GM23338 (cell line): Measurements from ENCODE around the gene EGF. TPM values are rescaled to one million over a fixed set of nuclear protein-coding genes. Genes with fewer than 3 reads are reported as not detected.
"Not testable (repeated sequence)": the region's sequence is repeated elsewhere in the genome, so short reads cannot be mapped to it uniquely, and the experiment has no call there.

Source experiments
- ATAC-seq: fragments of 200-7000 bp; cut with Tn5 transposase; 3 replicates; pipeline ENCODE4 v1.9.1; 2020
- DNase-seq: peaks from one replicate; pipeline ENCODE4 v3.0.0-alpha.2; 2015; ENCODE audit warnings: low spot score
- H2AFZ ChIP-seq: fragments of 200-600 bp; sonication (generic); 2 replicates; pipeline ENCODE4 v1.8.0; 2016; ENCODE audit warnings: antibody characterized with exemption, mild to moderate bottlenecking, moderate library complexity
- H3F3A ChIP-seq: fragments of 200-600 bp; sonication (generic); replicated peaks from 2 replicates; pipeline ENCODE4 v1.8.0; 2017; ENCODE audit warnings: antibody characterized with exemption, mixed run types, low read depth
- H3K27ac ChIP-seq: fragments of 200-600 bp; sonication (generic); 2 replicates; pipeline ENCODE4 v1.6.1; 2016; ENCODE audit warnings: low read depth
- H3K27me3 ChIP-seq: fragments of 200-600 bp; sonication (generic); 2 replicates; pipeline ENCODE4 v1.8.0; 2016; ENCODE audit warnings: mild to moderate bottlenecking, mixed run types, moderate library complexity; ENCODE audit not compliant: insufficient read depth
- H3K36me3 ChIP-seq: fragments of 200-600 bp; sonication (generic); 2 replicates; pipeline ENCODE4 v1.8.0; 2016; ENCODE audit warnings: mild to moderate bottlenecking; ENCODE audit not compliant: insufficient read depth
- H3K4me1 ChIP-seq: fragments of 200-600 bp; sonication (generic); 2 replicates; pipeline ENCODE4 v1.8.0; 2016; ENCODE audit warnings: mild to moderate bottlenecking, moderate library complexity; ENCODE audit not compliant: insufficient read depth
- H3K4me2 ChIP-seq: fragments of 200-600 bp; sonication (generic); 2 replicates; pipeline ENCODE4 v1.7.1; 2017; ENCODE audit warnings: mixed run types
- H3K4me3 ChIP-seq: fragments of 200-600 bp; sonication (generic); 2 replicates; pipeline ENCODE4 v1.6.1; 2016; ENCODE audit warnings: mixed run types
- H3K79me2 ChIP-seq: fragments of 200-600 bp; sonication (generic); replicated peaks from 2 replicates; pipeline ENCODE4 v1.8.0; 2017; ENCODE audit warnings: mild to moderate bottlenecking; ENCODE audit not compliant: insufficient read depth
- H3K9me2 ChIP-seq: fragments of 200-600 bp; sonication (generic); 2 replicates; pipeline ENCODE4 v1.8.0; 2017; ENCODE audit not compliant: insufficient read depth
- H4K20me1 ChIP-seq: fragments of 200-600 bp; sonication (generic); replicated peaks from 2 replicates; pipeline ENCODE4 v1.8.0; 2017; ENCODE audit warnings: mild to moderate bottlenecking; ENCODE audit not compliant: insufficient read depth
- H3K27ac Mint-ChIP-seq: 2 replicates; pipeline ENCODE4 v1.8.0; 2020; ENCODE audit warnings: inconsistent platforms, mild to moderate bottlenecking, moderate library complexity, mixed read lengths
- H3K27me3 Mint-ChIP-seq: 3 replicates; pipeline ENCODE4 v1.8.0; 2022; ENCODE audit warnings: low read depth, mild to moderate bottlenecking, moderate library complexity, mixed read lengths, inconsistent platforms; ENCODE audit not compliant: insufficient read depth, poor library complexity
- H3K36me3 Mint-ChIP-seq: 3 replicates; pipeline ENCODE4 v1.8.0; 2021; ENCODE audit warnings: low read depth, mild to moderate bottlenecking, inconsistent platforms, moderate library complexity, mixed read lengths
- H3K4me1 Mint-ChIP-seq: 3 replicates; pipeline ENCODE4 v1.8.0; 2020; ENCODE audit warnings: mild to moderate bottlenecking, inconsistent platforms, mixed read lengths
- H3K4me3 Mint-ChIP-seq: 3 replicates; pipeline ENCODE4 v1.8.0; 2021; ENCODE audit warnings: moderate library complexity, mild to moderate bottlenecking, inconsistent platforms, mixed read lengths
- H3K9me3 Mint-ChIP-seq: 3 replicates; pipeline ENCODE4 v1.8.0; 2020; ENCODE audit warnings: moderate library complexity, mild to moderate bottlenecking, inconsistent platforms, mixed read lengths
- EZH2 ChIP-seq: fragments of 200-600 bp; sonication (generic); IDR thresholded peaks from one replicate; pipeline ENCODE4 v1.8.0; 2017; ENCODE audit warnings: antibody characterized with exemption, mild to moderate bottlenecking, low read depth; ENCODE audit not compliant: unreplicated experiment
- EZH2phosphoT487 ChIP-seq: fragments of 200-600 bp; sonication (generic); IDR thresholded peaks from one replicate; pipeline ENCODE4 v1.8.1; 2018; ENCODE audit warnings: antibody characterized with exemption; ENCODE audit not compliant: unreplicated experiment
- JUNB ChIP-seq: IDR thresholded peaks from one replicate; pipeline ENCODE4 v1.6.1; 2016; ENCODE audit warnings: antibody characterized with exemption; ENCODE audit not compliant: unreplicated experiment
- NANOG ChIP-seq: IDR thresholded peaks from 2 replicates; pipeline ENCODE4 v1.6.1; 2016; ENCODE audit warnings: antibody characterized with exemption, borderline replicate concordance
- POLR2AphosphoS5 ChIP-seq: IDR thresholded peaks from 2 replicates; pipeline ENCODE4 v1.6.1; 2016; ENCODE audit warnings: antibody characterized with exemption, low read depth
- ZNF114 ChIP-seq: fragments of 250-450 bp; sonication (Bioruptor Pico); IDR thresholded peaks from 2 replicates; pipeline ENCODE4 v1.5.0; 2020; ENCODE audit warnings: mild to moderate bottlenecking, moderate library complexity
- ZNF331 ChIP-seq: fragments of 250-450 bp; sonication (Bioruptor Pico); IDR thresholded peaks from 2 replicates; pipeline ENCODE4 v1.5.0; 2020; ENCODE audit warnings: low read depth, mild to moderate bottlenecking, moderate library complexity
- polyA plus RNA-seq: library from polyadenylated mRNA; unstranded; fragments of >200 nt; fragmentation: Nextera tagmentation; extraction: Ambion mirVana; gene quantifications from 2 replicates; pipeline ENCODE4 v1.2.1, GENCODE V29; 2016
- total RNA-seq: library from RNA; depleted of rRNA; stranded (reverse); fragments of >200 nt; shearing (Covaris generic); gene quantifications from 2 replicates; pipeline ENCODE4 v1.2.3, GENCODE V29; 2014
- TF ChIP-seq, protein P1 (sequence below): fragments of 250-450 bp; sonication (Bioruptor Pico); IDR thresholded peaks from 2 replicates; pipeline ENCODE4 v1.5.0; 2020; ENCODE audit warnings: mild to moderate bottlenecking, moderate library complexity
- TF ChIP-seq, protein P2 (sequence below): IDR thresholded peaks from 2 replicates; pipeline ENCODE4 v1.6.1; 2016; ENCODE audit warnings: antibody characterized with exemption

EGF gene
- total and polyA plus RNA-seq, 2 experiments from 2014 or later, result 1.4 to 3.0 TPM

DNA sequence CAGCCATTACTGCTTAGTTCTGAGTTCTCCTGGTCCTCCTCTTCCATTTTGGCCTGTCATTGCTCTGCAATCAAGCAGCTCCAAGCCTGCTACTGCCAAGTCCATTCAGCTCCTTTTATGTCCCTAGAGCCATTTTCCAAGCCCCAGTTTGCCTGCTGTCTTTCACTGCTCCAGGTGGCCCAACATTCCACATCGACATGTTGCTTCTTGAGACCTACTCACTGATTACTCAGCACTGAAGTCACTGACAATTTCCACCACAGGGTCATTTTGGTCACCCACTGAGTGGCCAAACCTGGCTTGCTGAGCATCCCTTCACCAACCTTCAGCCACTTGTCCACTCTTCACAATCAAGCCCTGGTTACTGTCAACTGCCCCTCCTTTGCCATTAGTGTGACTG lies 37.6 kb upstream of the EGF start:
- H3K4me2 ChIP-seq, result no peak overlapping the region
- H3K4me1 Mint-ChIP-seq, result no peaks in the 10 kb centered on the region; the same call in 2 of the 3 replicates
- H3K36me3 ChIP-seq, result no peaks in the 10 kb centered on the region
- no peaks in the 10 kb centered on the region for H3K4me1 ChIP-seq
- H3F3A ChIP-seq, result no peaks in the 10 kb centered on the region
- no peak for TF ChIP-seq NANOG
- no peak for TF ChIP-seq EZH2phosphoT487
- no peak for TF ChIP-seq ZNF331 (CRISPR knock-in tag)
- no peak for TF ChIP-seq EZH2
- TF ChIP-seq ZNF114 (CRISPR knock-in tag), result no peak
- TF ChIP-seq JUNB, result no peak
- TF ChIP-seq, protein P1, sequence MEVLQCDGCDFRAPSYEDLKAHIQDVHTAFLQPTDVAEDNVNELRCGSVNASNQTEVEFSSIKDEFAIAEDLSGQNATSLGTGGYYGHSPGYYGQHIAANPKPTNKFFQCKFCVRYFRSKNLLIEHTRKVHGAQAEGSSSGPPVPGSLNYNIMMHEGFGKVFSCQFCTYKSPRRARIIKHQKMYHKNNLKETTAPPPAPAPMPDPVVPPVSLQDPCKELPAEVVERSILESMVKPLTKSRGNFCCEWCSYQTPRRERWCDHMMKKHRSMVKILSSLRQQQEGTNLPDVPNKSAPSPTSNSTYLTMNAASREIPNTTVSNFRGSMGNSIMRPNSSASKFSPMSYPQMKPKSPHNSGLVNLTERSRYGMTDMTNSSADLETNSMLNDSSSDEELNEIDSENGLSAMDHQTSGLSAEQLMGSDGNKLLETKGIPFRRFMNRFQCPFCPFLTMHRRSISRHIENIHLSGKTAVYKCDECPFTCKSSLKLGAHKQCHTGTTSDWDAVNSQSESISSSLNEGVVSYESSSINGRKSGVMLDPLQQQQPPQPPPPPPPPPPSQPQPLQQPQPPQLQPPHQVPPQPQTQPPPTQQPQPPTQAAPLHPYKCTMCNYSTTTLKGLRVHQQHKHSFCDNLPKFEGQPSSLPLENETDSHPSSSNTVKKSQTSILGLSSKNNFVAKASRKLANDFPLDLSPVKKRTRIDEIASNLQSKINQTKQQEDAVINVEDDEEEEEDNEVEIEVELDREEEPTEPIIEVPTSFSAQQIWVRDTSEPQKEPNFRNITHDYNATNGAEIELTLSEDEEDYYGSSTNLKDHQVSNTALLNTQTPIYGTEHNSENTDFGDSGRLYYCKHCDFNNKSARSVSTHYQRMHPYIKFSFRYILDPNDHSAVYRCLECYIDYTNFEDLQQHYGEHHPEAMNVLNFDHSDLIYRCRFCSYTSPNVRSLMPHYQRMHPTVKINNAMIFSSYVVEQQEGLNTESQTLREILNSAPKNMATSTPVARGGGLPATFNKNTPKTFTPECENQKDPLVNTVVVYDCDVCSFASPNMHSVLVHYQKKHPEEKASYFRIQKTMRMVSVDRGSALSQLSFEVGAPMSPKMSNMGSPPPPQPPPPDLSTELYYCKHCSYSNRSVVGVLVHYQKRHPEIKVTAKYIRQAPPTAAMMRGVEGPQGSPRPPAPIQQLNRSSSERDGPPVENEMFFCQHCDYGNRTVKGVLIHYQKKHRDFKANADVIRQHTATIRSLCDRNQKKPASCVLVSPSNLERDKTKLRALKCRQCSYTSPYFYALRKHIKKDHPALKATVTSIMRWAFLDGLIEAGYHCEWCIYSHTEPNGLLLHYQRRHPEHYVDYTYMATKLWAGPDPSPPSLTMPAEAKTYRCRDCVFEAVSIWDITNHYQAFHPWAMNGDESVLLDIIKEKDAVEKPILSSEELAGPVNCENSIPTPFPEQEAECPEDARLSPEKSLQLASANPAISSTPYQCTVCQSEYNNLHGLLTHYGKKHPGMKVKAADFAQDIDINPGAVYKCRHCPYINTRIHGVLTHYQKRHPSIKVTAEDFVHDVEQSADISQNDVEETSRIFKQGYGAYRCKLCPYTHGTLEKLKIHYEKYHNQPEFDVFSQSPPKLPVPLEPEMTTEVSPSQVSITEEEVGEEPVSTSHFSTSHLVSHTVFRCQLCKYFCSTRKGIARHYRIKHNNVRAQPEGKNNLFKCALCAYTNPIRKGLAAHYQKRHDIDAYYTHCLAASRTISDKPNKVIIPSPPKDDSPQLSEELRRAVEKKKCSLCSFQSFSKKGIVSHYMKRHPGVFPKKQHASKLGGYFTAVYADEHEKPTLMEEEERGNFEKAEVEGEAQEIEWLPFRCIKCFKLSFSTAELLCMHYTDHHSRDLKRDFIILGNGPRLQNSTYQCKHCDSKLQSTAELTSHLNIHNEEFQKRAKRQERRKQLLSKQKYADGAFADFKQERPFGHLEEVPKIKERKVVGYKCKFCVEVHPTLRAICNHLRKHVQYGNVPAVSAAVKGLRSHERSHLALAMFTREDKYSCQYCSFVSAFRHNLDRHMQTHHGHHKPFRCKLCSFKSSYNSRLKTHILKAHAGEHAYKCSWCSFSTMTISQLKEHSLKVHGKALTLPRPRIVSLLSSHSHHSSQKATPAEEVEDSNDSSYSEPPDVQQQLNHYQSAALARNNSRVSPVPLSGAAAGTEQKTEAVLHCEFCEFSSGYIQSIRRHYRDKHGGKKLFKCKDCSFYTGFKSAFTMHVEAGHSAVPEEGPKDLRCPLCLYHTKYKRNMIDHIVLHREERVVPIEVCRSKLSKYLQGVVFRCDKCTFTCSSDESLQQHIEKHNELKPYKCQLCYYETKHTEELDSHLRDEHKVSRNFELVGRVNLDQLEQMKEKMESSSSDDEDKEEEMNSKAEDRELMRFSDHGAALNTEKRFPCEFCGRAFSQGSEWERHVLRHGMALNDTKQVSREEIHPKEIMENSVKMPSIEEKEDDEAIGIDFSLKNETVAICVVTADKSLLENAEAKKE (CRISPR knock-in tag), result no peak
- TF ChIP-seq POLR2AphosphoS5, result no peak
- TF ChIP-seq, protein P2, sequence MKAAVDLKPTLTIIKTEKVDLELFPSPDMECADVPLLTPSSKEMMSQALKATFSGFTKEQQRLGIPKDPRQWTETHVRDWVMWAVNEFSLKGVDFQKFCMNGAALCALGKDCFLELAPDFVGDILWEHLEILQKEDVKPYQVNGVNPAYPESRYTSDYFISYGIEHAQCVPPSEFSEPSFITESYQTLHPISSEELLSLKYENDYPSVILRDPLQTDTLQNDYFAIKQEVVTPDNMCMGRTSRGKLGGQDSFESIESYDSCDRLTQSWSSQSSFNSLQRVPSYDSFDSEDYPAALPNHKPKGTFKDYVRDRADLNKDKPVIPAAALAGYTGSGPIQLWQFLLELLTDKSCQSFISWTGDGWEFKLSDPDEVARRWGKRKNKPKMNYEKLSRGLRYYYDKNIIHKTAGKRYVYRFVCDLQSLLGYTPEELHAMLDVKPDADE, result no peak
- no peak overlapping the region for H3K27ac Mint-ChIP-seq
- no peaks in the 10 kb centered on the region for H3K79me2 ChIP-seq
- DNase-seq (no peak), ATAC-seq (no peak)
- no peaks in the 10 kb centered on the region for H3K36me3 Mint-ChIP-seq
- H3K9me3 Mint-ChIP-seq, result no peaks in the 10 kb centered on the region; the same call in 2 of the 3 replicates
- 0 out of 2 replicates have a peak, but pooled peaks cover 4% of the 10 kb centered on the region for H3K9me2 ChIP-seq
- no peak overlapping the region for H3K4me3 Mint-ChIP-seq
- H3K27me3 Mint-ChIP-seq, result peaks cover 4% of the 10 kb centered on the region
- no peak overlapping the region for H2AFZ ChIP-seq
- no peaks in the 10 kb centered on the region for H4K20me1 ChIP-seq
- no peak overlapping the region for H3K27ac ChIP-seq
- H3K27me3 ChIP-seq, result no peaks in the 10 kb centered on the region
- no peak overlapping the region for H3K4me3 ChIP-seq

DNA sequence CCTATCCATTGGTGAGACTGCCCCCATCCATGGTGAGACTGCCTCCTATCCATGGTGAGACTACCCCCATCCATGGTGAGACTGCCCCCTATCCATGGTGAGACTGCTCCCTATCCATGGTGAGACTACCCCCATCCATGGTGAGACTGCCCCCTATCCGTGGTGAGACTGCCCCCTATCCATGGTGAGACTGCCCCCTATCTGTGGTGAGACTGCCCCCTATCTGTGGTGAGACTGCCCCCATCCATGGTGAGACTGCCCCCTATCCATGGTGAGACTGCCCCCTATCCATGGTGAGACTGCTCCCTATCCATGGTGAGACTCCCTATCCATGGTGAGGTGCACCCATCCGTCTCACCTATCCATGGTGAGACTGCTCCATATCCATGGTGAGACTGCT lies 37.1 kb upstream of the EGF start:
- H4K20me1 ChIP-seq, H3K4me1 ChIP-seq, H3K27ac ChIP-seq, H3K36me3 ChIP-seq, H3K36me3 Mint-ChIP-seq, ATAC-seq, H3K4me2 ChIP-seq, H3K4me1 Mint-ChIP-seq, H3K27me3 ChIP-seq, H3K9me3 Mint-ChIP-seq, H3K4me3 ChIP-seq, H3K27ac Mint-ChIP-seq, DNase-seq, H3K4me3 Mint-ChIP-seq, H3K9me2 ChIP-seq, H3F3A ChIP-seq, H3K27me3 Mint-ChIP-seq, H3K79me2 ChIP-seq, H2AFZ ChIP-seq: not testable (repeated sequence)
